Skeletal muscle cell (primary cell): ENCODE data around the gene THADA.
"Not testable (repeated sequence)": the region's sequence is repeated elsewhere in the genome, so short reads cannot be mapped to it uniquely, and the experiment has no call there.

Experiments used
- DNase-seq: peaks from one replicate; pipeline ENCODE4 v3.0.0-alpha.2; 2010; ENCODE audit warnings: low read depth
- H3K4me3 ChIP-seq: 2 replicates; pipeline ENCODE4 v1.5.1; 2011; ENCODE audit warnings: low read depth, mild to moderate bottlenecking, control low read depth, low read length, moderate library complexity

THADA gene

GRCh38 chr2:43551990-43552389 is 43.8 kb downstream of the THADA start:
- DNase-seq, result no peak
- H3K4me3 ChIP-seq, result no peak overlapping the region

DNA sequence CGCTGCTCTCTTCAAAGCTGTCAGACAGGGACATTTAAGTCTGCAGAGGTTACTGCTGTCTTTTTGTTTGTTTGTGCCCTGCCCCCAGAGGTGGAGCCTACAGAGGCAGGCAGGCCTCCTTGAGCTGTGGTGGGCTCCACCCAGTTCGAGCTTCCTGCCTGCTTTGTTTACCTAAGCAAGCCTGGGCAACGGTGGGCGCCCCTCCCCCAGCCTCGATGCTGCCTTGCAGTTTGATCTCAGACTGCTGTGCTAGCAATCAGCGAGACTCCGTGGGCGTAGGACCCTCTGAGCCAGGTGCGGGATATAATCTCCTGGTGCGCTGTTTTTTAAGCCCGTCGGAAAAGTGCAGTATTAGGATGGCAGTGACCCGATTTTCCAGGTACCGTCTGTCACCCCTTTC is 47.5 kb downstream of the THADA start:
- not testable (repeated sequence) for H3K4me3 ChIP-seq, DNase-seq

GRCh38 chr2:43542285-43542933 is 53.4 kb downstream of the THADA start:
- DNase-seq, result no peak
- H3K4me3 ChIP-seq, result no peak overlapping the region

DNA sequence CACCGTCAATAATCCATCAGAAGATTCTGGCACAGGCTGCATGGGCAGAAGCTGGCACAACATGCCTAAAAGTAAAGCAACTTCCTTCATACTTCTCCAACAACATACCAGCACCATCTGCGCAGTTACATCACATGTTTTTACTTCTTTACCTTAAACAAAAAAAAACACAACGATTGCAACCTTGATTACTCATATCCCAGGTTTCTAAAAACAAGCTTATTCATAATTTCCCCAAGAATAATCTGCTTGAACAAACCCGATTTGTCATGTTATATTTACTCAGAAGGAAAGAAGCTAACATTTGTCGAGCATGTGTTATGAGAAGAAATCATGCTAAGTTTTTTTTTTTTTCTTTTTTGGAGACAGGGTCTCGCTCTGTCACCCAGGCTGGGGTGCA is 54.7 kb downstream of the THADA start:
- DNase-seq, result no peak

DNA sequence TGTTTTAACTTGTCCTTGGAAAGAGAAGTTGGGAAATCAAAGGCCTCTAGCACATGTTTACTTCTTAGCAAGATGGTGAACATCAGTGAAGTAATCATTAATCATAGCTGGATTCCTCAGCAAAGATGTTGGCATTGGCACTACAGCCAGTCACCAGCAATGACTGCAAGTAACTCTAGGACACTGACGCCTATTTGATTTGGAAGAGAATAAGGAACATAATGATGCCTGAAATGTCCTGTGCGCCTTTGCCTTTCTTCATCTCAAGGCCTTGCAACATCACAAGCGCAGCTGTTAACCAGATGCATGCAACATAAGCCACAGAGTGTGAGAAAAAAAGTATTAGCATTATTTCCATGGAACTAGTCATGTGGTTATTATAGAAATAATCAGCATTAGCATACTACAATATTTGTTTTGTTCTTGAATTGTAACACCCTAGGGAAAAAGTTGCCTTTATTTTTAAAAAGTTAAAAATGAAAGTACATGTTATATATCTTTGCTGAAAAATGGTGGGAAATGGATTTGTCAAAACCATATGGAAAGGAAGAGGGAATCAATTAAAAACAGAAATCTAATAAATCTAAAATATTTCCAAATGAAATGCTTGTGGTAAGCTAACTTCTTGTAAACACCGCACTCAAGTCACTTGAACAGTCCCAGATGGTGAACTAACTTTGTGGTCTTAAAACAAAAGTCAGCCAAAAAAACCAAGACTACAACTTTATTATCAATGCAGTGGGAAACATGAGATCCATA is 55.6 kb downstream of the THADA start:
- H3K4me3 ChIP-seq, result no peak overlapping the region
- DNase-seq, result peak; percentile 99

More for the DNA sequence above, 54.7 kb downstream of the THADA start:
- no peak overlapping the region for H3K4me3 ChIP-seq

DNA sequence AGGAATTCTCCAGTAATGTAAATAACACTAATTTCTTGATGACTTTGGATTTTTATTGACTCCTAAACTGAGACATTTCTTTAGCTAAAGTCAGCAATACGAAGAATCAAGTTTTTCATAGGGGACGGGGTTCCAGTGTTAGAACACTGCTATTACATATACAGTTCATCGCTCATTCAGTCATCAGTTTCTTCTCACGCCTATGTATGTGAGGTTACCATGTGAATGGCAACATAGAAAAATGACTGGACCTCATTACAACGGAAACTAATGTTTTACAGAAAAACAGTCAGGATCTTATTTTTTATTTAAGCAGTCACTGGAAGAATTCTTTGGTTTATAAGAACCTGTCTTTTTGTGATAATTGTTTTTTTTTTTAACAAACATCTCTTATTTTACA is 56.4 kb downstream of the THADA start:
- no peak for DNase-seq

DNA sequence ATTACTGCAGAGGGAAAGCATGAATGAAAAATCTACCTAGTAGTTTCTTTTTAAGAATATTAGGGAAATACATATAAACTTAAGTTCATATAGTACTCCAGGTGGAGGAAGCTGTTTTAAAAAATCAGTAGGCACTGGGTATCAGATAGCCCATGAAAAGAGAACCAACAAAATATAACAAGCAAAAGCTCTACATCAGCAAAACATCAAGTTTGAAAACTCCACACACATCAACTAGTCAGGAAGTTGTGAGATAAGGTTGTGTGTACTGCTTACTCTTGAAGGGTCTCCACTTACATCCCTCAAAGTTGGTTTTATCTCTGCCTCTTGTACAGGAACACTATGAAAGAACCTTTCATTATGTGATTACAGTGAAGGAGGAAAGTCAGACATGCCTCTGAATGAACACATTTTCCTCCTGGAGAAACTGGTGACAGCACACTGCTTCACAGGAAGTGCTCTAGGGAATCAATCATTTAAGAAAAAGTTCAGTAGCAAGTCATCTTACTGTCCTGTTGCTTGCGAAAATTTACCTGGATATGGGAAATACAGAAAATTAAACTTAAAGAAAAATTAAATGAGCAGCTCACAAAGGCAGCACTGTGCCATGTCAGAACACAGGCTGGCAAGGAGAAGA is 57.7 kb downstream of the THADA start:
- DNase-seq, result no peak
- H3K4me3 ChIP-seq, result no peak overlapping the region

More for the DNA sequence above, 56.4 kb downstream of the THADA start:
- no peak overlapping the region for H3K4me3 ChIP-seq

- no peak overlapping the region for H3K4me3 ChIP-seq
- no peak for DNase-seq
These were observed 58.7 kb downstream of the THADA start for GRCh38 chr2:43537137-43537536.

DNA sequence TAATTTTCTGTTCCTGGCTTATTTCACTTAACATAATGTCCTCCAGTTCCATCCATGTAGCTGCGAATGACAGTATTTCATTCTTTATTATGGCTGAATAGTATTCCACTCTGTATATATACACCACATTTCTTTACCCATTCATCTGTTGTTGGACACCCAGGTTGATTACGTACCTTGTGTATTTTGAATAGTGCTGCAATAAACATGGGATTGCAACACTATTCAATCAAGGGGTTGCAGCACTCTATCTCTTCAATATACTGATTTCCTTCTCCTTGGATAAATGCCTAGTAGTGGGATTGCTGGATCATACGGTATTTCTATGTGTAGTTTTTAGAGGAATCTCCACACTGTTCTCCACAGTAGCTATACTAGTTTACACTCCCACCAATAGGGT is 61.3 kb downstream of the THADA start:
- DNase-seq, result no peak

DNA sequence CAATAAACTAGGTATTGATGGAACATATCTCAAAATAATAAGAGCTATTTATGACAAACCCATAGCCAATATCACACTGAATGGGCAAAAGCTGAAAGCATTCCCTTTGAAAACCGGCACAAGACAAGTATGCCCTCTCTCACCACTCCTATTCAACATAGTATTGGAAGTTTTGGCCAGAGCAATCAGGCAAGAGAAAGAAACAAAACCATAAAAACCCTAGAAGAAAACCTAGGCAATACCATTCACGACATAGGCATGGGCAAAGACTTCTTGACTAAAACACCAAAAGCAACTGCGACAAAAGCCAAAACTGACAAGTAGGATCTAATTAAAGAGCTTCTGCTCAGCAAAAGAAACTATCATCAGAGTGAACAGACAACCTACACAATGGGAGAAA is 63.3 kb downstream of the THADA start:
- H3K4me3 ChIP-seq, DNase-seq: not testable (repeated sequence)

More for the DNA sequence above, 61.3 kb downstream of the THADA start:
- no peak overlapping the region for H3K4me3 ChIP-seq

GRCh38 chr2:43531251-43531650 is 64.6 kb downstream of the THADA start:
- DNase-seq, result no peak
- H3K4me3 ChIP-seq, result no peak overlapping the region

DNA sequence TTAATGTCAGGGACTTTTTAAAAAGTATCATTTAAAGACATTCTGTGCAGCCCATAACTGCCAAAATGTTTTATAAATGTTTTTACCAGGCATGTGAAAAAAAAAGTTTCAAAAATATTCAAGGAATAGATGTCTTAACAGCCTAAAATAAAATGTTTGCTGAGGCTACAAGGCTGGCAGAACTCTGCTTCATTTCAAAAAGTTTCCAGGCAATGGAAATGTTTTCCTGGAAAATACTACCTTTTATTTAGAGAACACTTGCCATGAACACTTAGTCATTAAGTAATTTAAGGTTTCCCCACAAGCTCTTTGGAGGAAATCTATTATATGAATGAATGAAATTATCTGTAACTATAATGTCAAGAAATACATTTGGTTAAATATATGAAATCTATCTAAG is 68.8 kb downstream of the THADA start:
- no peak overlapping the region for H3K4me3 ChIP-seq
- DNase-seq, result no peak

DNA sequence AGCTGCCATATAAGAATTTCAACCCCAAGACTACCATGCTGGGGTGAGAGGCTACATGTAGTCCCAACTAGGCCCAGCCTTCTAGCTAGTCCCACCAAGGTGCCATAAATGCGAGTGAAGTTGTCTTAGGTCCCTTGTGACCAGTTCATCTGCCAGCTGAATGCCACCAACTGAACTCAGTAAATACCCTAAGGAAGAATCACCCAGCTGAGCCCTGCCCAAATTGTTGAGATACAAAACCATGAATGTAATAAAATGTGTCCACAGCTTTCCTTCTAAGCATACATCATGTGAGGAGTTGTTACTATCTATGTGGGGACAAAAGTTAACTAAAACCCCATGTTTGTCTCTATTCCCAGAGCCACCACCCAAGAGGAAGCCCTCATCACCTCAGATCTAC is 70.3 kb downstream of the THADA start:
- H3K4me3 ChIP-seq, result no peak overlapping the region
- no peak for DNase-seq

DNA sequence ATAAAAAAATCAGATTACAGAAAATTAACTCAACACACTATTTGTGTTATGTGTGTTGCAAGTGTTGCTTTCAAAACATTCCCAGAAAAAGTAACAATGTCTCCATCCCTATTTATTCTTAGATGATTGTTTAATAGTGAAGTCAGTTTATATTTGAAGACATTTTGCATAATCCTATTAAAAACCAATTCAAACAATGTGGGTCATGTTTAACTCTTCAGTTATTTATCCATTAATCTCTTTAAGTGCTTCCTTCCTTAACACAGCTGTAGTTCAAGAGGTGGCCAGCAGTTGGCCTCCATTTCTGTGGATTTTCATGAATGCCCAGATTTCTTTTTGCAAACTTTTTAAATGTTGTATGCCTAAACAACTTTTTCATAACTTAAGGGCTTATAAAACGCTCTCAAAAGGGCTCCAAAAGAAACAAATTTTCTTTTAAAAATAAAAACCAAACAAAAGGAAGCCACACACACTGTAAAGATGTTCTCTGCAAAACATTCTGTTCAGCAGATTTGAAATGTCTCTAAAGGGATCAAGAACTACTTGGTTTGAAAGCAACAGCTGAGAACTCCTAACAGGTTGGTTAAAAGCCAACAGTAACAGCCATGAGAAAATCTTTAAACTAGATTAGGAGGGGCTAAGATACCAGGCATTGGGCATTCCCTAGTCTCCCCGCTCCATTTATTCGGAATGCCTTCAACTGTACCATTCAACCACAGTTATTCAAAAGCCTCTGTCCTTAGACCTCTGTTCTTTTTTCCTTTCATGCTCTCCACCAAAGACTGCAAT is 71.5 kb downstream of the THADA start:
- H3K4me3 ChIP-seq, result no peak overlapping the region

GRCh38 chr2:43522177-43522576 is 73.7 kb downstream of the THADA start:
- no peak for DNase-seq
- no peak overlapping the region for H3K4me3 ChIP-seq

More for the DNA sequence above, 71.5 kb downstream of the THADA start:
- DNase-seq, result no peak

GRCh38 chr2:43521568-43521967 is 74.3 kb downstream of the THADA start:
- DNase-seq, result no peak

DNA sequence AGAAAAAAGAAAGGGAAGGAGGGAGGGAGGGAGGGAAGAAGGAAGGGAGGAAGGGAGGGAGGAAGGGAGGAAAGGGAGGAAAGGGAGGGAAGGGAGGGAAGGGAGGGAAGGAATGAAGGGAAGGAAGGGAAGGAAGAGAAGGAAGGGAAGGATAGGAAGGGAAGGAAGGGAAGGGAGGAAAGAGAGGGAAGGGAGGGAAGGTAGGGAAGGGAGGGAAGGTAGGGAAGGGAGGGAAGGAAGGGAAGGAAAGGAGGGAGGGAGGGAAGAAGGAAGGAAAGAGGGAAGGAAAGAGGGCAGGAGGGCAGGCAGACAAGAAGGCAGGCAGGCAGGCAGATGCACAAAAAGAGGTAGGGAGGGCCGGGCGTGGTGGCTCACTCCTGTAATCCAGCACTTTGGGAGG is 74.9 kb downstream of the THADA start:
- DNase-seq, result no peak
- no peak overlapping the region for H3K4me3 ChIP-seq

More at GRCh38 chr2:43521568-43521967, 74.3 kb downstream of the THADA start:
- no peak overlapping the region for H3K4me3 ChIP-seq

DNA sequence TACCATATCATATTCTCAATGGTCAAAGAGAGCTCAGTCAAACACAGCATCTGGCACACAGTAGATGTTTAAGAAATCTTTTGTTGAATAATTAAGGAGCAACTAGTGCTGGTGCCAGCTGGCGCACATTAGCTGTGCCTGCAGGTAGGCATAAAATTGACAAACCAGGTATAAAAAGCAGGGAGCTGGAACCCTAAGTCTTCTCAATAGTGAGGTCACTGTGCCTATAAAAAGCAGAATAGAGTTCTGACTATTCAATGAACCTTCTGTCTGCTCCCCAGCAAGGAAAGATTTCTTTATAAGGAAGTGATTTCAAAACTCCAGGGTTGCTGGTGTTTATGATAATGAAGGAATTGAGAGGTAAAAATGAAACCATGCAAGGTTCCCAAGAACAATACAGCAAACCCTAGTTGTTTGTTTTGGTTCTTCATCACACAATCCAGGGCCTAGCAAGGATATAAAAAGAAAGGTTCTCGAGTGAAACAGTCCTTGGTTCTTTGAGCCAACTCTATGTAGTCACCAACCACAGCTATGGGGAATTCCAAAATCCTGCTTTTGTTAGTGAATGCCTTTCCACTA is 76.1 kb downstream of the THADA start:
- no peak overlapping the region for H3K4me3 ChIP-seq
- DNase-seq, result peak; percentile 94

DNA sequence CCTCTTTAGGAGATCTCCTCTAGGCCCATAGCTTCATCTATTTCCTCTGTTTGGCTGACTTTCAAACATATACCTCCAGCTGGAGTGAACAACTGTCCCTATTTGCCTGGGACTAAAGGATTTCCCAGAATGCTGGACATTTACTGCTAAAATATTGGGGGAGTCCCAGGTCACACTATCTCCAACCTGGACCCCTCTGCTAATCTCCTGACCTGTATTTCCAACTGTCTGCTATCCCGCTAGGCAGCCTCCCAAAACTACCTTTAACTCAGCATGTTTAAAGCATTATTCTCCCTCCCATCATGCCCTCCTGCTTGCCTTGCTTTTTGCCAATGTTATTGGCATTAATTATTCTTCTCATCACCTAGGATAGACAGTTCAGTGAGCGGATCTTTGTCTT is 77.1 kb downstream of the THADA start:
- no peak overlapping the region for H3K4me3 ChIP-seq
- DNase-seq, result no peak
